Natural killer cell (primary cell): ENCODE measurements around the gene BRF1. TPM values are rescaled to one million over a fixed set of nuclear protein-coding genes. Genes with fewer than 3 reads are reported as not detected.
A peak's percentile ranks its signal among the peaks of the same experiment; 100 is the strongest.

Experiments
- ATAC-seq, 3 donors: fragments of 150-1000 bp in 2 of 3; fragments of 200-7000 bp in 1 of 3; cut with Tn5 transposase; 1 replicate in 1 of 3; 2 replicates in 2 of 3; pipeline ENCODE4 v1.10.0; 2021; ENCODE audit warnings: mild to moderate bottlenecking in 2 of 3, moderate library complexity in 2 of 3
- DNase-seq, 2 donors: peaks; one replicate each; pipeline versions ENCODE4 v3.0.0 to v3.0.0-alpha.2; 2013 to 2021; ENCODE audit warnings: mixed read lengths in 1 of 2
- H3K27ac ChIP-seq: one replicate; pipeline ENCODE4 v1.5.1; 2013; ENCODE audit warnings: mild to moderate bottlenecking, low read length
- H3K27me3 ChIP-seq: one replicate; pipeline ENCODE4 v1.6.1; 2013; ENCODE audit warnings: low read length; ENCODE audit not compliant: control insufficient read depth, insufficient read depth
- H3K36me3 ChIP-seq: one replicate; pipeline ENCODE4 v1.6.1; 2013; ENCODE audit warnings: low read length; ENCODE audit not compliant: control insufficient read depth, insufficient read depth
- H3K4me1 ChIP-seq: one replicate; pipeline ENCODE4 v1.6.1; 2013; ENCODE audit warnings: low read length; ENCODE audit not compliant: control insufficient read depth, insufficient read depth
- H3K4me3 ChIP-seq: one replicate; pipeline ENCODE4 v1.5.1; 2013; ENCODE audit warnings: low read length
- H3K9me3 ChIP-seq: one replicate; pipeline ENCODE4 v1.6.1; 2013; ENCODE audit warnings: low read length; ENCODE audit not compliant: control insufficient read depth, insufficient read depth
- H3K27ac Mint-ChIP-seq, 2 donors: one replicate each; pipeline ENCODE4 v1.8.0; 2022; ENCODE audit warnings: mild to moderate bottlenecking in 2 of 2, mixed read lengths in 2 of 2, moderate library complexity in 1 of 2
- H3K27me3 Mint-ChIP-seq, 2 donors: one replicate each; pipeline ENCODE4 v1.8.0; 2022; ENCODE audit warnings: low read depth in 2 of 2, mixed read lengths in 2 of 2
- H3K36me3 Mint-ChIP-seq: one replicate; pipeline ENCODE4 v1.8.0; 2022; ENCODE audit warnings: mixed read lengths
- H3K4me1 Mint-ChIP-seq, 2 donors: one replicate each; pipeline ENCODE4 v1.8.0; 2022; ENCODE audit warnings: mixed read lengths in 2 of 2
- H3K4me3 Mint-ChIP-seq: one replicate; pipeline ENCODE4 v1.8.0; 2022; ENCODE audit warnings: mild to moderate bottlenecking, moderate library complexity, mixed read lengths
- H3K9me3 Mint-ChIP-seq, 2 donors: one replicate each; pipeline ENCODE4 v1.8.0; 2022; ENCODE audit warnings: mixed read lengths in 2 of 2
- WGBS: methylation state at CpG from one replicate; pipeline ENCODE4 v1.1.7; 2013; ENCODE audit warnings: missing lambda C conversion rate; ENCODE audit not compliant: insufficient coverage; 5-methylcytosine and 5-hydroxymethylcytosine counted together
- intact Hi-C: fragments of 100-400 bp; cut with micrococcal nuclease; formaldehyde crosslinking; loops from one replicate; pipeline ENCODE4 v1.14.2; 2022
- total RNA-seq, 4 donors: library from RNA; stranded (reverse); fragments of 120-200 nt in 1 of 4; gene quantifications; one replicate each; pipeline versions ENCODE4 v1.2.3 to v1.2.4, GENCODE V29; 2013 to 2022
- TF ChIP-seq, protein P1 (sequence below): fragments of 200-600 bp; IDR thresholded peaks from one replicate; pipeline ENCODE4 v1.8.0; 2022; ENCODE audit warnings: antibody characterized with exemption

The BRF1 gene
- total RNA-seq, 3 donors from 2014 or later (not counting 1 experiment from before 2014, with no cell fraction given), result 82.4 to 92.7 (median 87.4) TPM

DNA sequence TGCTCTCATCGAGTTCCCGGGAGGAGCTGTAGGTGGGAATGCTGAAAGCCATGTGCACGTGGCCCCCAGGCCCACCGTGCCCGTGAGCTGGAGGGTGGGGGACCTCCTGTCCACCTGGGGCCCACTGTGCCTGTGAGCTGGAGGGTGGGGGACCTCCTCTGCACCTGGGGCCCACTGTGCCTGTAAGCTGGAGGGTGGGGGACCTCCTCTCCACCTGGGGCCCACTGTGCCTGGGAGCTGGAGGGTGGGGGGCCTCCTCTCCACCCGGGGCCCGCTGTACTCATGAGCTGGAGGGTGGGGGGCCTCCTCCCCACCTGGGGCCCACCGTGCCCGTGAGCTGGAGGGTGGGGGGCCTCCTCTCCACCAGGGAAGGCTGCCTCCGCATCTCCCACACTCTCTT, 105.8 kb downstream of the BRF1 start:
- Histone ChIP-seq H3K36me3 (no peaks in the 10 kb centered on the region), H3K27me3 (peaks cover 38% of the 10 kb centered on the region), H3K9me3 (no peaks in the 10 kb centered on the region), H3K4me1 (peaks cover 44% of the 10 kb centered on the region), H3K27ac (no peak overlapping the region), H3K4me3 (no peak overlapping the region)
- intact Hi-C loops, result no loop called here
- TF ChIP-seq, protein P1, sequence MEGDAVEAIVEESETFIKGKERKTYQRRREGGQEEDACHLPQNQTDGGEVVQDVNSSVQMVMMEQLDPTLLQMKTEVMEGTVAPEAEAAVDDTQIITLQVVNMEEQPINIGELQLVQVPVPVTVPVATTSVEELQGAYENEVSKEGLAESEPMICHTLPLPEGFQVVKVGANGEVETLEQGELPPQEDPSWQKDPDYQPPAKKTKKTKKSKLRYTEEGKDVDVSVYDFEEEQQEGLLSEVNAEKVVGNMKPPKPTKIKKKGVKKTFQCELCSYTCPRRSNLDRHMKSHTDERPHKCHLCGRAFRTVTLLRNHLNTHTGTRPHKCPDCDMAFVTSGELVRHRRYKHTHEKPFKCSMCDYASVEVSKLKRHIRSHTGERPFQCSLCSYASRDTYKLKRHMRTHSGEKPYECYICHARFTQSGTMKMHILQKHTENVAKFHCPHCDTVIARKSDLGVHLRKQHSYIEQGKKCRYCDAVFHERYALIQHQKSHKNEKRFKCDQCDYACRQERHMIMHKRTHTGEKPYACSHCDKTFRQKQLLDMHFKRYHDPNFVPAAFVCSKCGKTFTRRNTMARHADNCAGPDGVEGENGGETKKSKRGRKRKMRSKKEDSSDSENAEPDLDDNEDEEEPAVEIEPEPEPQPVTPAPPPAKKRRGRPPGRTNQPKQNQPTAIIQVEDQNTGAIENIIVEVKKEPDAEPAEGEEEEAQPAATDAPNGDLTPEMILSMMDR, result no peak
- ATAC-seq, result no peak
- no peaks in the 10 kb centered on the region for H3K36me3 Mint-ChIP-seq
- H3K4me1 Mint-ChIP-seq, result peaks cover 6 to 35% of the 10 kb centered on the region in 2 donors
- no peak for DNase-seq
- peaks cover 14 to 37% of the 10 kb centered on the region in 2 donors for H3K27me3 Mint-ChIP-seq
- no peaks in the 10 kb centered on the region for H3K9me3 Mint-ChIP-seq
- H3K27ac Mint-ChIP-seq, result no peak overlapping the region
- whole genome bisulfite sequencing, result 89% methylated on average over 7 of the region's 10 CpGs
- no peak overlapping the region for H3K4me3 Mint-ChIP-seq

DNA sequence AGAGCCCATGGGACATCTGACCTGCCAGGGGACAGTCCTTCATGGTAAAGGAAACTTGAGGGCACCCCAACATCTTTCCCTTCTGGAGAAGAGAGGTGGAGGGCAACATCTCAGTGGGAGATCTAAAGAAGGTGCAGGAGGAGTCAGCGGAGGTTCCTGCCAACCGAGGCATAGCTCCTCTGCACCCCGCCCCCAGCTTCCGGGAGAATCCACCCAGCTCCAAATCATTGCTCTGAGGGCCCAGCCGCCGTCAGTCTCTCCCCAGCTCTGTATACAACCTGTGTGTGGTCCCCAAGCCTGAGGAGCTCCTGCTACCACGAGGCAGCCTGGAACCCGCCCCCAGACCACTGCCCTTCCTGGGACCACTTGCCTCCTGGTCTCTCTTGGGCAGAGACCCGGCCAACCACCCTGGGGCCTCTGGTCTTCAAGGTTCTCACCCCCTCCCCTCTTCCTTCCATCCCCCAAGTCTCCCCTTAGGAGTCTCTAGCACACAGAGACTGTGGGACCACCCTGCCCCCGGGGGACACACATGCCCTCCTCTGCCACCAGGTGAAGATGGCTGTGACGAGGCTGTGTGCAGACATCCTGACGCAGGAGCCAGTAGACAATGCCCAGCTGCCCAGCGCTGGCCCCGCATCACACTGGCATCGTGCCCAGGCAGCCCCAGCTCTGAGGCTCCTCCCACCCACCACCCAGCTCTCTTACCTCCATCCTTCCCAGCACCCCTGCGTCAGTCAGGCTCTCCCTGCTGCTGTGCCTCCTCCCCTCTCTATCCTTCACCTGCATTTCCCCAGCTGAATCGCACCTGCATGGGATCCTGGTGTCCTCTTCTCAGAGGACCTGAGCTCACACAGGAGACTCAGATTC, 106.7 kb downstream of the BRF1 start:
- intact Hi-C loops, result no loop called here
- 42% methylated on average over 17 of the region's 17 CpGs for WGBS
- ATAC-seq (no peak), DNase-seq (peak in 1 of 2 donors; percentile 62)
- Histone ChIP-seq H3K27me3 (peaks cover 36% of the 10 kb centered on the region), H3K36me3 (no peaks in the 10 kb centered on the region), H3K9me3 (no peaks in the 10 kb centered on the region), H3K4me3 (no peak overlapping the region), H3K4me1 (peaks cover 44% of the 10 kb centered on the region), H3K27ac (no peak overlapping the region)
- peaks cover 6 to 29% of the 10 kb centered on the region in 2 donors for H3K4me1 Mint-ChIP-seq
- peak overlapping the region in 1 of 2 donors; percentile 42 for H3K27ac Mint-ChIP-seq
- peak overlapping the region; percentile 55 for H3K4me3 Mint-ChIP-seq
- peaks cover 22 to 35% of the 10 kb centered on the region in 2 donors for H3K27me3 Mint-ChIP-seq
- TF ChIP-seq, protein P1, result no peak
- H3K36me3 Mint-ChIP-seq, result no peaks in the 10 kb centered on the region
- H3K9me3 Mint-ChIP-seq, result no peaks in the 10 kb centered on the region

DNA sequence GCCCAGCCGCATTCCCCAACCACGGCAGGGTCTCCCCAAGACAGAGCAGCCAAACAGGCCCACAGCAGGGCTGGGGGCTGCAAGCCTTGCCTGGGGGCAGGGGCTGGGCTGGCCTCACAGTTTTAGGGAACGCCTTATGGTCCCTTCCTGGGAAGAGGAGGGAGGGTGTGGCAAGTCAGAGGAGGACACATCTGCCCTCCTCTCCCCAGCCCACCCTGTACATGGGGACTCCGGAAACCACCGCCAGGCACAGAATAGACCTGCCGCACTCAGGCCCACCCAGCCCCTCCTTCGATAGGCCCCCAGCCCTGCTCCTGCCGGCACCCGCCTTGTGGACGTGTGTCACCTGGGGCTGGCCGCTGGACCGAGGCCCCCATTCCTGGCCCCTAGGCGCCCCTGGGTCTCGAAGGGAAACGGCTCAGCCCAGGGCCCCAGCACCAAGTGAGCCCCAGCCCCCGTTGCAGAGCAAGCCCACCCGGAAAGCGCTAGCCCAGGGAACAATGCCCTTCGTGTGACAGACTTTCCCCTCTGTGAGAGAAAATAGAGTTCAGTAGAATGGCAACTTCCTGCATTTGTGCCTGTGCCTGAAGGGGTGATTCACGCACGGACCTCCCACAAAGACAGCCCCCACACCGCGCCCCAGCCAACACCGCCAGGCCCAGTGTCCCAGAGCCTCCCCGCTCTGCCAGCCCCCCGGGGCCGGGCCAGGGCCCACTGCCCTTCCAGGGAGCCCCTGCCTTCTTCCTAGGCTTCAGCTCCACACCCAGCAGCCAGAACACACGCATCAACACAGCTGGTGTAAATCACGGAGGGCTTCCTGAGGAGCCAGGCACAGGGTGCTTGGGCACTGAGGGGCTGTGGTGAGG, 107.7 kb downstream of the BRF1 start:
- ATAC-seq (peak; percentile 14 to 76 (median 55)), DNase-seq (peak in 1 of 2 donors; percentile 46)
- intact Hi-C loops, result no loop called here
- Mint-ChIP-seq H3K27ac (peak overlapping the region in 1 of 2 donors; percentile 42), H3K4me3 (no peak overlapping the region), H3K36me3 (no peaks in the 10 kb centered on the region), H3K27me3 (peaks cover 30 to 32% of the 10 kb centered on the region in 2 donors), H3K4me1 (peaks cover 6 to 24% of the 10 kb centered on the region in 2 donors), H3K9me3 (no peaks in the 10 kb centered on the region)
- peaks cover 33% of the 10 kb centered on the region for H3K27me3 ChIP-seq
- TF ChIP-seq, protein P1, result no peak
- H3K4me3 ChIP-seq, result no peak overlapping the region
- no peaks in the 10 kb centered on the region for H3K36me3 ChIP-seq
- H3K27ac ChIP-seq, result no peak overlapping the region
- 11% methylated on average over 29 of the region's 29 CpGs for WGBS
- peaks cover 39% of the 10 kb centered on the region for H3K4me1 ChIP-seq
- peaks cover 2% of the 10 kb centered on the region for H3K9me3 ChIP-seq
